ENCODE measurements around the gene NSMCE3.

DNA sequence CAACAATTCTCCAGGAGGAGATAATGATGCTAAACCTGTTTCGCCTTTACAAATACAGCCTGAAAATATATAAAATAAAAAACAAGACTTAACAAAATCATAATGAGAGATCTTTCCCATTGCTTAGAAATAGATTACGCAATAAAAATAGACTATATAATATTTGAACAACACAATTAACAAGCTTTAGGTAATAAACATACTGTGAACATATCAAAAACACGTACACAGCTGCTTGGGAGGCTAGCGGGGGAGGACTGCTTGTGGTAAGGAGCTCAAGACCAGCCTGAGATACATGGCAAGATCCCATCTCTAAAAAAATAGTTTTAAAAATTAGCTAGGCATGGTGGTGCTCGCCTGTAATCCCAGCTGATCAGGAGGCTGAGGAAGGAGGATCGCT, 8.7 kb downstream of the NSMCE3 start:
- TF ChIP-seq POLR2A (IDR thresholded peaks at IDR 0.05): no peak
- TF ChIP-seq, protein P1, sequence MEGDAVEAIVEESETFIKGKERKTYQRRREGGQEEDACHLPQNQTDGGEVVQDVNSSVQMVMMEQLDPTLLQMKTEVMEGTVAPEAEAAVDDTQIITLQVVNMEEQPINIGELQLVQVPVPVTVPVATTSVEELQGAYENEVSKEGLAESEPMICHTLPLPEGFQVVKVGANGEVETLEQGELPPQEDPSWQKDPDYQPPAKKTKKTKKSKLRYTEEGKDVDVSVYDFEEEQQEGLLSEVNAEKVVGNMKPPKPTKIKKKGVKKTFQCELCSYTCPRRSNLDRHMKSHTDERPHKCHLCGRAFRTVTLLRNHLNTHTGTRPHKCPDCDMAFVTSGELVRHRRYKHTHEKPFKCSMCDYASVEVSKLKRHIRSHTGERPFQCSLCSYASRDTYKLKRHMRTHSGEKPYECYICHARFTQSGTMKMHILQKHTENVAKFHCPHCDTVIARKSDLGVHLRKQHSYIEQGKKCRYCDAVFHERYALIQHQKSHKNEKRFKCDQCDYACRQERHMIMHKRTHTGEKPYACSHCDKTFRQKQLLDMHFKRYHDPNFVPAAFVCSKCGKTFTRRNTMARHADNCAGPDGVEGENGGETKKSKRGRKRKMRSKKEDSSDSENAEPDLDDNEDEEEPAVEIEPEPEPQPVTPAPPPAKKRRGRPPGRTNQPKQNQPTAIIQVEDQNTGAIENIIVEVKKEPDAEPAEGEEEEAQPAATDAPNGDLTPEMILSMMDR (IDR thresholded peaks at IDR 0.05): no peak
